SK-N-DZ (cell line): ENCODE results near the gene OGG1.

Source experiments
- DNase-seq: peaks from one replicate; pipeline ENCODE4 v3.0.0-alpha.2; 2015; ENCODE audit warnings: low spot score

Gene OGG1

GRCh38 chr3:9727041-9727595 lies 22.6 kb upstream of the OGG1 start:
- peak; percentile 82 for DNase-seq

- DNase-seq: no peak
Observed at GRCh38 chr3:9727743-9728142, 22.0 kb upstream of the OGG1 start.

GRCh38 chr3:9729419-9729818 lies 20.3 kb upstream of the OGG1 start:
- DNase-seq: no peak

GRCh38 chr3:9730657-9731205 lies 19.0 kb upstream of the OGG1 start:
- DNase-seq: no peak

GRCh38 chr3:9731206-9732079 lies 18.3 kb upstream of the OGG1 start, which contains the start of gene BRPF1:
Gene BRPF1 (plus strand): TSS chr3:9731735. CDS start chr3:9734141, 2,406 bp downstream.
- peak; percentile 99 for DNase-seq

- no peak for DNase-seq
Observed at GRCh38 chr3:9732080-9732739, 17.5 kb upstream of the OGG1 start.

GRCh38 chr3:9732740-9733115 lies 17.0 kb upstream of the OGG1 start:
- no peak for DNase-seq

- DNase-seq: no peak
Observed at GRCh38 chr3:9736831-9737230, 12.9 kb upstream of the OGG1 start.

GRCh38 chr3:9739181-9739580 lies 10.6 kb upstream of the OGG1 start:
- no peak for DNase-seq

- no peak for DNase-seq
Observed at GRCh38 chr3:9742560-9742959, 7.2 kb upstream of the OGG1 start.

GRCh38 chr3:9743548-9743947 lies 6.2 kb upstream of the OGG1 start:
- no peak for DNase-seq

GRCh38 chr3:9744162-9744561 lies 5.6 kb upstream of the OGG1 start:
- DNase-seq: no peak

GRCh38 chr3:9745521-9745920 lies 4.2 kb upstream of the OGG1 start:
- DNase-seq: no peak

- no peak for DNase-seq
Observed at GRCh38 chr3:9746330-9746729, 3.4 kb upstream of the OGG1 start.

GRCh38 chr3:9747267-9747666 lies 2.5 kb upstream of the OGG1 start:
- no peak for DNase-seq

- no peak for DNase-seq
Observed at GRCh38 chr3:9748031-9748430, 1.7 kb upstream of the OGG1 start.

- DNase-seq: no peak
Observed at GRCh38 chr3:9749296-9749644, 482 bp upstream of the OGG1 start.

- DNase-seq: no peak
Observed at GRCh38 chr3:9750556-9751411, 1.0 kb downstream of the OGG1 start.

GRCh38 chr3:9754678-9755077 lies 4.9 kb downstream of the OGG1 start:
- DNase-seq: no peak

GRCh38 chr3:9757427-9757826 lies 7.7 kb downstream of the OGG1 start:
- DNase-seq: no peak

GRCh38 chr3:9760779-9761505 lies 11.2 kb downstream of the OGG1 start:
- DNase-seq: no peak
